MG63 (cell line): ENCODE data around the gene MEGF11. TPM values are rescaled to one million over a fixed set of nuclear protein-coding genes. Genes with fewer than 3 reads are reported as not detected.

Experiments
- DNase-seq: peaks from one replicate; pipeline ENCODE4 v3.0.0-alpha.2; 2020
- H3K27me3 ChIP-seq: fragments of 250-450 bp; sonication (Bioruptor Pico); 2 replicates; pipeline ENCODE4 v1.5.1; 2020; ENCODE audit warnings: mild to moderate bottlenecking, moderate library complexity
- H3K36me3 ChIP-seq: fragments of 250-450 bp; sonication (Bioruptor Pico); 2 replicates; pipeline ENCODE4 v1.5.1; 2020; ENCODE audit warnings: mild to moderate bottlenecking, moderate library complexity
- H3K4me3 ChIP-seq: fragments of 250-450 bp; sonication (Bioruptor Pico); 2 replicates; pipeline ENCODE4 v1.5.1; 2020; ENCODE audit warnings: mild to moderate bottlenecking, moderate library complexity
- H3K9me3 ChIP-seq: fragments of 250-450 bp; sonication (Bioruptor Pico); 2 replicates; pipeline ENCODE4 v1.5.1; 2020; ENCODE audit warnings: mild to moderate bottlenecking, moderate library complexity
- total RNA-seq: library from RNA; depleted of rRNA; stranded (reverse); fragments of >200 nt; shearing (Covaris generic); gene quantifications from 2 replicates; pipeline ENCODE4 v1.2.3, GENCODE V29; 2014; ENCODE audit warnings: low replicate concordance

Gene MEGF11
- total RNA-seq, 1 experiment from 2014 or later = 0.10 TPM

DNA sequence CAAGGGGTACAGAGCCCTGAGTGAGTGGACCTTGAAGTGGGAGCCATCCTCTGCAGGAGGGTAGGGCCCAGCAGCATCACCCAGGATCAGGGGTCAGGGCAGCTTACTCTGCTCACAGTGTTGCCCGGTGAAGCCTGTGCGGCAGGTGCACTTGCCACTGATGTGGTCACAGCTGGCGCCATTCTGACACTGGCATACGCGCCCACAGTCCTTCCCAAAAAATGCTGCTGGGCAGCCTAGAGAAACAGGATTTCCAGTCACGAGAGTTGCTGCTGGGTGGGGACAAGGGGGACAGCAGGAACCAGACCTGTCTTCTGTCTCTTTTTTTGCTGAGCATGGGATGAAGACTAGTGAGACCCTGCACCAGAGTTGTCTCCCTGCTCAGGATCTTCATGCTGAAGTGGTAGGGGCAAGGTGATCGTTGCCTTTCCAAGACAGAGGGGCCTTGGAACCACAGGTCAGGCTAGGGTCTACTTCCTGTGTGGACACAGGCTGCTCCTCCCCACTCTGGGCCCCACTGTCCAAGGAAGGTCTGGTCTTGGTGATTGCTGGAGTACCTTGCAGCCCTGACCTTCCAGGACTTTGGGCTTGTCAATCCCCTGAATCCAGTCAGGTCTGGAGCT, 337.4 kb downstream of the MEGF11 start:
- no peaks in the 10 kb centered on the region; the same call in none of the 2 replicates for H3K36me3 ChIP-seq
- DNase-seq = no peak
- no peaks in the 10 kb centered on the region for H3K9me3 ChIP-seq
- H3K27me3 ChIP-seq = no peaks in the 10 kb centered on the region
- no peak overlapping the region for H3K4me3 ChIP-seq

DNA sequence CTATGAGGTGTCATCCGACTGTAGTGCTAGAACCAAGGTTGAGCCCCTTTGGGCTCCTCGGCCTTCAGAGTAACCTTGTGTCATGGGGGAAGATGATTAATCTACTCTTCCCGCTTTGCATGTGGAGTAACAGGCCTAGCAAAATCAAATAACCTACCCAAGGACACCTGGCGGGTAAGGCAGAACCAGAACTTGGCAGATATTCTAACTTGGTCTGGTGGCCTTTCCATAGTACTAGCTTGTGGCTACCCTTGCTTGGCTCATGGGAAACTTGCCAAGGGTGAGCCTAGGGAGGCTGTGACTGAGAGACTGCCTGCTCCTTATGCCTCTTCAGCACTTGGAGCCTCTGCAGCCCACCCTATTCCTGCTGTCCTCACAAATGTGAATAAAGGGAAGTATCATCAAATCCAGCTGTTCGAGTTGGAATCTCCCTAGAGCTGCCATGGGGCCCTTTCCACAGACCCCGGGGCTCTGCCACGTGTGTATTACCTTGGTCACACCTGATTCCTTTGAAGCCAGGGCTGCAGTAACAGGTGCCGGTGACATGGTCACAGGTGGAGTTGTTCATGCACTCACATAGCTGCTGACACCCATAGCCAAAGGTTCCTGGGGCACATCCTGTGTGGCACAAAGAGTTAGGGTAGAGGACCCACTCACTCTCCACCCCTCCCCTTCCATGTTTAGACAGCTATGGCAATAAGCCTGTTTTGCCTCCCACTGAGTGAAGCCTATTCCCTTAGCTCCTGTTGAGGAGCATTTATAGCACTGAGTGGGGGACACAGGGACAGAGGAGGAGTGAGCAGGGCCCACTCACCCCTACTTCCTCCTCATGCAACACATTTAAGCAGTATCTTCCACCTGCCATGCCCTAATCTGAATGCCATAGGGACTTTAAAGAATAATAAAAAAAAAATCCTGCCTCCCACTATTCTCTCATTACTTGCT, 338.3 kb downstream of the MEGF11 start:
- H3K9me3 ChIP-seq = no peaks in the 10 kb centered on the region
- peaks cover 4% of the 10 kb centered on the region for H3K36me3 ChIP-seq
- no peaks in the 10 kb centered on the region for H3K27me3 ChIP-seq
- no peak for DNase-seq
- no peak overlapping the region for H3K4me3 ChIP-seq

DNA sequence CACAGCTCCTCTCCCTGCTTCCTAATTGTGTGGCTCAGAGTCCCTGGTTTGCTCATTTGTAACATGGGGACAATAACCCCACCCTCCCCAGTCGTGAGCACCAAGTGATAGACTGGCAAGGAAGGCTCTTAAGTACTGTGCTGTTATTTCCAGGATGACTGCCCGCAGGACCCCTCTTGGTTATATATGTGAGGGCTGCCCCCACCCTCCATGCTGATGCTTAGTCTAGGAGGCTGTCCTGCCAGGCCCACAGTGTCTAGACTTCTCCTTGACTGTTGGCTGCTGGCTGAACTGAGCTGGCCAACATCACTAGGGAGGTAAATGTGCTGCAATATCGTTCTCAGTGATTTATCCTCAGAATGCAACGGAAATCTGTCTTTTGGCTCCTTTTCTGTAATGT, 339.2 kb downstream of the MEGF11 start:
- no peaks in the 10 kb centered on the region for H3K9me3 ChIP-seq
- H3K27me3 ChIP-seq = no peaks in the 10 kb centered on the region
- no peak for DNase-seq
- H3K4me3 ChIP-seq = no peak overlapping the region
- H3K36me3 ChIP-seq = peaks cover 4% of the 10 kb centered on the region

DNA sequence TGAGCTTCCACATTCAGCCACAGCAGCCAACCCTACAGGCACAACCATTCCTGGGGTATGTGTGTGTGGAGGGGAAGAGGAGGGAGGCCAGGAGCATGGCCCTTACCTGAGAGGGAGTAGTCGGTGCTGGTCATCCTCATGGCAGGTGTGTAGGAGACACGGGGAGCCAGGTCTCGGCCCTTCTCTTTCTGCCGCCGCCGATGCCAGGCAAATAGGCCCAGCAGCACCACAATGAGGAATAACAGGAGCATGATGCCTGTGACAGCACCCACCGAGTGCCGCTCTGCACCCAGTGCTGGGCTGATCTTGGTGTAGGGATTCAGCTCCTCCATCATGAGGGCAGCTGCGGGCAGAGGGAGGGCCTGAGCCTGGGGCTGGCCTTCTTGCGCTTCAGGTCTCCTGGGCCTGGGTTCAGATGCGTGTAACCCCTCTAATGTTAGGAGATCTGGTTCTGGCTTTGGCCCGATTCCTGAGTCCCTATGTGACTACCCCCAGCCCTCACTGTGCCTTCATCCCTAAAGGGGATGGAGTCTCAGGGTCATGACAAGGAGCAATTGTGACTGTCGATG, 339.8 kb downstream of the MEGF11 start:
- peaks cover 4% of the 10 kb centered on the region for H3K36me3 ChIP-seq

DNA sequence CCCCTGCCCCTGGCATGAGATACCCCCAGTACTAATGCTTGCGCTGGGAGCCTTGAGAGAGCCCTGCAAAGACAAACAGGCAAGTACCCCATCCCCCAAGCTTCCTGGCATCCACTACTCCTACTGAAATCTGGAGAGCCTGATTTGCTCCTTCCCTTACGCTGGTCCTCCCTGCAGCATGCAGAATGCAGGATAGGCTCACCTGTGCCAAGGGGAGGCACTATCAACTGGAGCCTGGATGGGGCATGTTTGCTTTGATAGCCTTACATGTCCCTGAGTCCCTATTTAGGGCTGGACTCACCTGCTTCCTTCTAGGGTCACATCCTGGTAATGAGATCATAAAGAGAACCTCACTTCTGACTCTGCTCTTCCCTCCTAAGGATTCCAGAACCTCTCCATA, 341.3 kb downstream of the MEGF11 start:
- H3K9me3 ChIP-seq = no peaks in the 10 kb centered on the region
- DNase-seq = no peak
- no peaks in the 10 kb centered on the region for H3K27me3 ChIP-seq
- peaks cover 10% of the 10 kb centered on the region for H3K36me3 ChIP-seq
- no peak overlapping the region for H3K4me3 ChIP-seq

More for the DNA sequence above, 339.8 kb downstream of the MEGF11 start:
- Histone ChIP-seq H3K27me3 (no peaks in the 10 kb centered on the region), H3K9me3 (no peaks in the 10 kb centered on the region), H3K4me3 (no peak overlapping the region)
- DNase-seq = no peak

DNA sequence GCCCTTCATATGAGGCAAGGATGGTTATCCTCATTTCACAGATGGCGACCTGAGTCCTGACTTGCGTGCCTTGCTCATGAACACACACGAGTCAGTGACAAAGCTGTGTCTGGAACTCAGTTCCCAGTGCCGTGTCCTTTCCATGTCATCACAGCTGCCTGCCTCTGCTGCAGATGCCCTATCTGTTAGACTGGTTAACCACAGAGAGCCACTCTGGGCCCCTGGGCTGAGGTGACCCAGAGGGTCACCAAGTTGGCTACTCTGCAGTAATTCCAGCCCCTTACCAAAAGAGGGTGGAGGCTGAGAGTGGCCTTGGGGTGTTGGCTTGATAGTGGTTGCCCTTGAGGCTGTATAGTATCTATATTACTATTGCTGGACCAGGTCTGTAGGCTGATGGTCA, 343.2 kb downstream of the MEGF11 start:
- no peaks in the 10 kb centered on the region for H3K27me3 ChIP-seq
- peaks cover 12% of the 10 kb centered on the region for H3K36me3 ChIP-seq
- no peak for DNase-seq
- no peaks in the 10 kb centered on the region for H3K9me3 ChIP-seq
- no peak overlapping the region for H3K4me3 ChIP-seq

DNA sequence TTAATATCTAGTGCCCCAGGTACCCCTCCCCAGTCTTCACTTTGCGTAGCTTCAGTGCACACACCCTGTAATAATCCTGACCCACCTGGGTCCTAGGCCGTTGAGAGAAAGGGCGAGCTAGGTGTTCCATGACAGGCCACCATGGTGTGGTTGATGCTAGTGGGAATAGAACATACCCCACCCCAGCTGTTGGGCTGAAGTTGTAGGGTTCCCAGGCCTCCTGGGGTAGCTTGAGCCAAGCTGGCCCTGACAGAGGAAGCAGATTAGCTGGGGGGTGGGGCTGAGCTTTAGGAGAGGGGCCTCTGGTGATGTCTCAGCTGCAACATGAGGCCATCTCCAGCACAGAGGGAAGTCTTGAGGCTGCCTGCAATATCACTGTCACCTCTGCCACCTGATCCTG, 343.7 kb downstream of the MEGF11 start:
- H3K4me3 ChIP-seq = no peak overlapping the region
- no peaks in the 10 kb centered on the region for H3K27me3 ChIP-seq
- no peak for DNase-seq
- no peaks in the 10 kb centered on the region for H3K9me3 ChIP-seq
- peaks cover 17% of the 10 kb centered on the region for H3K36me3 ChIP-seq

DNA sequence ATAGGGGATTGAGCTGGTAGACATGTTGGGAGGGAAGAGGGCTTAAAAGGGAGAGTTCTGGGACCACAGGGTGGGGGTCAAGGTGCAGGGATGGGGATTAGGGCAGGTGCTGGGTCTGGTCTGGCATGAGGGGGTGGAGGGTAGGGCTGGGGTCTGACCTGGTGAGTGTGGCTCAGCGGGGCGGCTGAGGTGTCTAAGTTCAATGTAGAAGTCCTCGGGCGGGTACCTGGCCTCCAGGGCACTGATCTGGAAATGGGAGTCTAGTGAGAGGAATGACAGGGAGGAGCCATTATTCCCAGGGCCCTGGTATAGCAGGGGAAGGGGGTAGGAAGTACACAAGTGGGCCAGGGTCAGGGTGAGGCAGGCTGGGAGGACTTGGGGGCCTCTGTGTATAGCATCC, 344.7 kb downstream of the MEGF11 start:
- no peaks in the 10 kb centered on the region for H3K27me3 ChIP-seq
- peaks cover 26% of the 10 kb centered on the region for H3K36me3 ChIP-seq
- no peak for DNase-seq
- no peaks in the 10 kb centered on the region for H3K9me3 ChIP-seq
- H3K4me3 ChIP-seq = no peak overlapping the region

DNA sequence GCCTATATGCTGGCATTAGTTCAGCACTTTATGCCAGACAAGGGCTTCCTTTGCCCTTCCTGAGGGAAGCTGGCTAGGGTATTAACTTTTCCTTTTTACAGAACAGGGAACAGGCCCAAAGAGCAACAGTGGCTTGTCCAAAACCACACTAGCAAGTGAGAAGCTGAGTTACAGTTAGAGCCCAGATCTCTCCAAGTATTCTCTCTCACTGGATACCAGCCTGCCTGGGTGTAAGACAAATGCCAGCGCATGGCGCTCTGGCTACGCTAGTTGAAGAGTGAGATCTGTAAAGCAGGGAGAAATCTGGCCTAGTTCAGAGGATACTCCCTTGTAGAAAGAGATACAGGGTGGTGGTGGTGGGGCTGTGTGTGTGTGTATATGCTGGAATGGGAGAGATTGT, 345.9 kb downstream of the MEGF11 start:
- Histone ChIP-seq H3K36me3 (peaks cover 26% of the 10 kb centered on the region), H3K27me3 (no peaks in the 10 kb centered on the region), H3K4me3 (no peak overlapping the region), H3K9me3 (no peaks in the 10 kb centered on the region)
- DNase-seq = no peak

DNA sequence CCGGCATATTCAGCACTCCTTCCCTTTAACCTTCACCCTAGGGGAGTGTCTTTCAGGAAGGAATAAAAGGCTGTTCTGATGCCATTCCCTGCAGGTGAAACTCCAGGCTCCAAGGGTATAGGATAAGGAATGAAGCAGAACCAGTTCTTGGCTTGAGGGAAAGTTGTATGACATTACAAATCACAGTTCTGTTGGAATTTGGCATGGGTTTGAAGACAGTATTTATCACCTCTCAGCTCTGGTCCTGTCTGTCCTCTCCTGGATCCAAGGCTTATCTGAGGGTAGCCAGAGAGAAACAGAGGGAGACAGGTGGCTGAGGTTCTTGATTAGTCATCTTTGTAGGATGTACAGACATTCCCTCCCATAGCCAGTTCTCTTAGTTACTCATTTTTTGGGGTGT, 347.2 kb downstream of the MEGF11 start:
- H3K4me3 ChIP-seq = no peak overlapping the region
- no peak for DNase-seq
- H3K9me3 ChIP-seq = no peaks in the 10 kb centered on the region
- peaks cover 26% of the 10 kb centered on the region for H3K36me3 ChIP-seq
- no peaks in the 10 kb centered on the region for H3K27me3 ChIP-seq

DNA sequence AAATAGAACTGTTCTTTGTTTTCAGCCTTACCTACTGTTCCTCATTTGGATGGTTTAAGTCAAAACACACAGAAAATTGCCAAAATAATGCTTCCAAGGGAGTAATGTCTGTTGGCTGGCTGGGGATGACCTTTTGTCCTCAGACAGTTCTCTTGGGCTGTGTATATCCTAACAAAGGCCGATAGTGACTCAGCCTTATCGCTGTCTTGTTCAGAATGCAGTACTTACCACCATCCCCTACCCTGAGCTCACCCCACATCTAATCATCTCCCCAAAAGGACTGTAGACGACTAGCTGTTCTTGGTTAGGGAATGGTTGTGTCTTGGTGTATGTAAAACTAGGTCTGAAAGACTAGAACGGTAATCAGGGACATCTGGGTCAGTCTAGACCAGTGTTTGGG, 349.2 kb downstream of the MEGF11 start:
- peaks cover 28% of the 10 kb centered on the region for H3K36me3 ChIP-seq
- no peaks in the 10 kb centered on the region for H3K27me3 ChIP-seq
- no peak overlapping the region for H3K4me3 ChIP-seq
- H3K9me3 ChIP-seq = no peaks in the 10 kb centered on the region
- DNase-seq = no peak

DNA sequence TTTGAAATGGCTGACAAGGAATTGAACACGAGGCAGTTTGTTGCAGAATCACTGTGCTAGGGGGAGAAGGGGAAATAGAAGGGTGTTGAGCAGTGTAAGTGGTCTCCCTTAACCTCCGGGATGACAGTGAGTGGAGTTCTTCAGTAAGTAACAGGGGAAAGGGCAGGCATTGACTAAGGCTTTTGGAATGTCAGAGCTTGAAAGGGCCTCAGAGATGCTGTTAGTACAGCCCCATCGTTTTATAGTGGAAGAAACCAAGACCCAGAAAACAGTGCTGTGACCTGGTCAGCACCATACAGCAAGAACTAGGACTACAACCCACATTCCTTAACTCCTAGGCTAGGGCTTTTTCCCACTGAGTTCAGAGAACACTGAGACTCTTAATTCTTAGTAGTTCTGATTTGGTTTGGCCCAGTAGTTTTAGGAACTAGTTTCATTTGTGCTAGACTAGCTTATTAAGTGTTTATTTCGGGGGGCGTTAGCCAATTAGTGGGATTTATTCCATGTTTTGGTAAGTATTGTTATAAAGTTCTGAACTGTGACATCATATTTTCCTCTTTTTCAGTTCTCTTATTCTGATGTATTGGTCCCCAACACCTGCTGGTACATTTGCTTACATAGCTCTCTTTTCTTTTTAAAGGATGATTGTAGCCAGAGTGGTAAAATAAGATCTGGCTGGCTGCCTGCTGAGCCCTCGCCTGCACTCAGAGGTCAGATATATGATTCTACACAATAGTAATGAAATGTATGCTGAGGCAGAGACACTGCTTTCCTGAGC, 350.1 kb downstream of the MEGF11 start:
- H3K27me3 ChIP-seq = no peaks in the 10 kb centered on the region
- H3K9me3 ChIP-seq = no peaks in the 10 kb centered on the region
- peaks cover 37% of the 10 kb centered on the region for H3K36me3 ChIP-seq
- DNase-seq = no peak
- no peak overlapping the region for H3K4me3 ChIP-seq

DNA sequence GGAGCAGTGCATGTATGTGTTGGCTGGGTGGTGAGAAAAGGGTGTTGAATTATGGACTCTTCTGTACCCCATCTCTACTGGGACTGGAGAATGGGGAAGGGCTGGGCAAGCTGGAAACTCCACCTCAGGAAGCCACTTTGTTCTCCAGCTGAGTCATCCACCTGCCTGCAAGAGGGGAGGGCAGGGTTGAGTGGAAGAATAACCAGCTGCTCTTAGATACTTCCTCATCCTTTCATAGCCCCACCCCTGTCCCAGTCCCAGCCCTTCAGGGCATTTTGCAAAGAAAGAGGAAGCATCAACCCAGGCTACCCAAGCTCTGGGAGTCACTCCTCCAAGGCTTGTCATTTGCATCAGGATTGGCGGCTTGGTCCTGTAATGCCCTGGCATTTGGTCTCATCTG, 351.2 kb downstream of the MEGF11 start:
- DNase-seq = no peak
- H3K4me3 ChIP-seq = no peak overlapping the region
- no peaks in the 10 kb centered on the region for H3K27me3 ChIP-seq
- H3K36me3 ChIP-seq = peaks cover 32% of the 10 kb centered on the region
- no peaks in the 10 kb centered on the region for H3K9me3 ChIP-seq

DNA sequence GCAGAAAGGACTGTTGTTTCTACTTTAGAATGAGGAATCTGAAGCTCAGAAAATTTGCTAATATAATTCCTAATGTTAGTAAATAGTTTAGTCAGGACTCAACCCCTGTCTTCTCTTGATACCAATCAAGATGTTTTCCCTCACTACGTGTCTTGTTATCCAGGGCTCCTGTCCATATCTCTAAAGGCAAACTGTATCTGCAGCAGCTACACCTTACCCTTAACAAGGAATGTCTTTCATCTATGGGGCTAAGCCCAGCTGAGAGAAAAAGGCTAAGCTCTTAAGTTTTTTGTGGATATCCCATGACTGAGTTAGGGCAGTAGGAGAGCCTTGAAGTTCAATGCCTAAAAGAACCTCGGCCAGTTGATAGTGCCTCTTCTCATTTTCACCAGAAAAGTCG, 351.7 kb downstream of the MEGF11 start:
- Histone ChIP-seq H3K36me3 (peaks cover 35% of the 10 kb centered on the region), H3K27me3 (no peaks in the 10 kb centered on the region), H3K4me3 (no peak overlapping the region), H3K9me3 (no peaks in the 10 kb centered on the region)
- no peak for DNase-seq

DNA sequence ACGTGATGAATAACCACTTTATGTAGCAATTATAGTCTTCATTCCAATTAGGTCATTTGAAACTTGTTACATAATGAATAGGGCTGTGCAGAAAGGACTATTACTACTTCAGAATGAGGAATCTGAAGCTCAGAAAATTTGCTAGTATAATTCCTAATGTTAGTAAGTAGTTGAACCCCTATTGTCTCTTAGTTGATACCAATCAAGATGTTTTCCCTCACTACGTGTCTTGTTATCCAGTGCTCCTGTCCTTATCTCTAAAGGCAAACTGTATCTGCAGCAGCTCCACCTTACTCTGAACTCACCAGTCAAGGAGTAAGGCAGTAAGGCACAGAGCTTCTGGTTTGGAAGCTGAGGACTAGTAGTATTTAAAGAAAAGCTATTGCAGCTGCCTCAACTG, 352.2 kb downstream of the MEGF11 start:
- no peak for DNase-seq
- Histone ChIP-seq H3K36me3 (peaks cover 37% of the 10 kb centered on the region), H3K4me3 (no peak overlapping the region), H3K9me3 (no peaks in the 10 kb centered on the region), H3K27me3 (no peaks in the 10 kb centered on the region)

DNA sequence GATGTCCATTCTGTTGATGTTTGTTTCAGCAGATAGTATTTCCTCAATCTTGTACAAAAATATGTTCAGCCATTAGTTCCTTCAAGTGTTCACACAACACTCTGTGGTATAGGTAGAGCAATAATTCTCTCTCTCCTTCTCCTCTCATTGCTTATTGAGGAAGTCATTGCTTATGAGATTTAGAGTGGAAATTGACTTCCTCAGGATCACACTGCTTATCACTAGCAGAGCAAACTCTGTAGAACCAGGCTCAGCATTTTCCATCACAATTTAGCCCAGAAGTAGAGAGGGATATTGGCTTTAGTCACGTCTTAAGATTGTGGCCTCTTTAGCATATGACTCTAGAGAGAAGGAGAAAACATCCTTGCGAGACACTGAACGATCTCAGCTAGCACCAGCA, 353.1 kb downstream of the MEGF11 start:
- H3K27me3 ChIP-seq = no peaks in the 10 kb centered on the region
- DNase-seq = no peak
- peaks cover 40% of the 10 kb centered on the region for H3K36me3 ChIP-seq
- H3K4me3 ChIP-seq = no peak overlapping the region
- no peaks in the 10 kb centered on the region for H3K9me3 ChIP-seq

DNA sequence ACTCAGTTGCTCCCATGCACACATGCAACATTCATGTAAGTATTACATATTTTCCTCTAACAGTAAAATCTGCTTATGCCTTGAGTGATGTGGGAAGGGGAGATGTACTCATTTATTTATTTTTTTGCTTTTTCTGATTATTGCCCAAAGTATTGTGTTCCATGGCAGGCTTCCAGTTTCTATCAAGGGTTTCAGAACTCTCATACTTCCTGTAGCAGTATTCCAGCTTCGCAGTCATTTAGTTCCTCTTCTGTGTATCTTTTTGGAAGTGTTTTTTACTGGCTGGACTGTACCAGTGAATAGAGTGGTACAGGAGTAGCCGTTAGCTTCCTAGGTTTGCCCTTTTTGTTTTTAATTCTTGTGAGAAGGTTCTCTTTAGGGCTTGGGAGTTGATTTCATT, 357.3 kb downstream of the MEGF11 start:
- H3K27me3 ChIP-seq = no peaks in the 10 kb centered on the region
- peaks cover 33% of the 10 kb centered on the region for H3K36me3 ChIP-seq
- no peaks in the 10 kb centered on the region for H3K9me3 ChIP-seq
- no peak for DNase-seq
- no peak overlapping the region for H3K4me3 ChIP-seq
